ENCODE results near the gene REXO1.

The REXO1 gene

DNA sequence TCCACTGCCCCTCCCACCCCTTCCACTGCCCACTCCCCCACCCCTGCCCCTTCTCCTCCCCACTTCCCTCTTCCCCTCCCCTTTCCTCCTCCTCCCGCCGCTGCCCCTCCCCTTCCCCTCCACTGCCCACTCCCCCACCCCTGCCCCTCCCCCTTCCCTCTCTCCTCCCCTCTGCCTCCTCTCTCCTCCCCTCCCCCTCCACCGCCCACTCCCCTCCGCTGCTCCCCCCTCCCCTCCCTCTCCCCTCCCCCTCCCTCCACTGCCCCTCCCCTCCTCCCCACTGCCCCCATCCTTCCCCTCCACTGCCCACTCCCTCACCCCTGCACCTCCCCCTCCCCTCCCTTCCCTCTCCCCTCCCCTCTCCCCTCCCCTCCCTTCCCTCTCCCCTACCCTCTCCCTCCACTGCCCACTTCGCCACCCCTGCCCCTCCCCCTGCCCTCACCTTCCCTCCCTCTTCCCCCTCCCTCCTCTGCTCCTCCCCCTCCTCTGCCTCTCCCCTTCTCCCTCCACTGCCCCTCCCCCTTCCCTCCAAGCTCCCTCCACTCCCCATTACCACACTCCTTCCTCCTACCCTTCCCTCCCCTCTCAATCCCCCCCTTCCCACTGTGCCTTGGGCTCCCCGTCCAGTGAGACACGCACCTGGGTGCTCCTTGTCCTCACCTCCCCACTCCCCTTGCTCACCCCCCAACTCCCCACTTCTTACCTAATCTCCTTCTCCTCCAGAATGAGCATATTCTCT is 58.1 kb downstream of the REXO1 start:
- no peak for DNase-seq

GRCh38 chr19:1789261-1790041 is 58.8 kb downstream of the REXO1 start:
- DNase-seq: no peak

DNA sequence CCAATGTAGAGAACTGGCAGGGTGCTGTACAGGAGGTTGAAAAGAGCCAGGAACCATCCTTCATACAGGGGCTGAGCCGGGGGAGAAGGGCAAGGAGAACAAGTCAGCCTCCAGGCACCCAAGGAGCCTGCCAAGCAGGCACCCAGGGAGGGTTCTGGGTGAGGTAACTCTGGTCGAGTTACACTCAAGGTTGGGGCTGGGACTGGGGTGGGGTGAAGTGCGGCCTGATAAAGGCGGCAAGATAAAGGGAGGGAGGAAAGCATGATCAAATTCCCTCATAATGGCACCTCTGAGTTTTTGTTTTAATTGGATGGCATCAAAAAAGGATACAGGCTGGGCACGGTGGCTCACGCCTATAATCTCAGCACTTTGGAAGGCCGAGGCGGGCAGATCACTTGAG is 61.2 kb downstream of the REXO1 start:
- no peak for DNase-seq

DNA sequence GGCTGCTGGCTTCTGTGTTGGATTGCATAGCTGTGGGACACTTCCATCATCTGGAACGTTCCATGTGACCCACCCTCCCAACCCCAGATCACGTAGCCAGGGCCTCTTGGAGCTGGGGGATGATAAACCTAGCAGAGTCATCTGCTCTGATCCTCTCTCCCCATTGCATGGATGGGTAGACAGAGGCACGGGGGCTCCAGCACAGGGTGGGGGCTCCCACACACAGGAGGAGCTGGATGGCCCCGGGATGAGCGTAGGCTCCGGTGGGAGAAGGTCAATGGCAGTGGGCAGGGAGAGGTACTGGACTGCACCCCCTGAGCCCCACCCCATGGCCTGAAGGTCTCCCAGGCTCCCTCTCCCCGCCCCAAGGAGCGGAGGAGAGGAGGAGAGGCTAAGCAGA is 61.6 kb downstream of the REXO1 start:
- no peak for DNase-seq

DNA sequence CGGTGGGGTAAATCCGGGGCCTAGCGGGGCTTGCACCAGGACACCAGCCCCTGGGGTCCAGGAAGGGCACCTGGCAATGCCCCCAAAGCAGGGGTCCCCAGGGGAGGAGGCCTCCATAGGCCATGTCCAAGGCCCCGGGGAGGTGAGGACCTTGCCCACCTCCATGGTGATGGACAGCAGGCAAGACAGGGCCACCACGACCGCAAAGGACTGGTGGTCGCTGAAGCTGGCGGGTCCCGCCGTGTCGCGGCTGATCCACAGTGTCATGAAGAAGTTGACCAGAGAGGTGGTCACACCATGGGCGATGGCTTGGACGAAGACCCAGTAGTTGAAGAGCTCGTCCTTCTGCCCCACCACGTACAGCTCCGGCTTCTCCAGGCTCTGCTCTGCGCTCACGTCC is 63.0 kb downstream of the REXO1 start:
- DNase-seq: no peak

DNA sequence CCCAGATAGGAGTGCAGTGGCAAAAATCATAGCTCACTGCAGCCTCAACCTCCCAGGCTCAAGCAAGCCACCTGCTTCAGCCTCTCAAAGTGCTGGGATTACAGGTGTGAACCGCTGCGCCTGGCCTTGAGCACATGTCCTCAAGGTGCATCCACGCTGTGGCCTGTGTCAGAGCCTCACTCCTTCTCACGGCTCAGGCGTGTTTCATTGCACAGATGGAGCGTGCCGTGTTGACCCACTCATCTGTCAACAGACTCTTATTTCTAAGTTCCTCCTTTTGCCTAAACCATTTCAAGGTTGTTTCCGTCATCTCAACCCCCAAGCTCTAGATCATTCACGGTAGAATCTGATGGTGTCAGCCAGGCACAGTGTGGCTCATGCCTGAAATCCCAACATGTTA is 64.4 kb downstream of the REXO1 start:
- DNase-seq: no peak

DNA sequence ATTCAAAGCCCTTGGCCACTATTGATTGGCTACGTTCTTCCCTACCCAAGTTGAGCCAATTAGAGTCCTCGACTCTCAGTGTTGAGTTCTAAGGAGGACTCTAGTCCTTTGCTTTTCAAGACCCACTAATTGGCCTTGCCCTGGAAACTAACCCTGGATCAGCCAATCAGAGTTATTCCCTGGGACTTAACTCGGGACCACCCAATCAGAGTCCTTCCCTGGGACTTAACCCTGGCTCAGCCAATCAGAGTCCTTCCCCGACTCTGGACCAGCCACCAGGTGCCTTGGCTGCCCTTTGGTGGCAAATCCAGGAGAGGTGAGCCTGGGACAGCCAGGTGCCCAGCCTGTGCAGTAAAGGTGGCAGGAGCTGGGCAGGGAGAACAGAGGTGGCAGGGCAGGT is 64.9 kb downstream of the REXO1 start:
- DNase-seq: no peak

DNA sequence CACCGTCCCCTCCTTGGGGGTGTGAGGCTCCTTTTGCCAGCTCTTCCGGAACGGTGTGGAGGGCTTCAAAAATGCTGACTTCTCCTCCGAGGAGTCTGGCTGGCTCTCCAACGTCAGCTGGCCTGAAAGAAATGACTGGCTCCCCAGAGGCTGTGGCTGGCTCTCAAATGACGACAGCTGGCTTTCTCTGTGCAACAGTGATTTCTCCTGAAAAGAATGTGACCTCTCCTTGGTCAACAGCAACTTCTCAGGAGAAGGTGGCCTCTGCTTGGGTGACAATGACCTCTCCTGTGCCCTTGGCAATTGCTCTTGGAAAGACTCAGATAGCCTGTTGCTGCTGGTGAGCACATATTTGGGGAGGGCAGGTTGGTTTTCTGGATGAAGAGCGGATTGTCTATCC is 65.8 kb downstream of the REXO1 start:
- DNase-seq: no peak

DNA sequence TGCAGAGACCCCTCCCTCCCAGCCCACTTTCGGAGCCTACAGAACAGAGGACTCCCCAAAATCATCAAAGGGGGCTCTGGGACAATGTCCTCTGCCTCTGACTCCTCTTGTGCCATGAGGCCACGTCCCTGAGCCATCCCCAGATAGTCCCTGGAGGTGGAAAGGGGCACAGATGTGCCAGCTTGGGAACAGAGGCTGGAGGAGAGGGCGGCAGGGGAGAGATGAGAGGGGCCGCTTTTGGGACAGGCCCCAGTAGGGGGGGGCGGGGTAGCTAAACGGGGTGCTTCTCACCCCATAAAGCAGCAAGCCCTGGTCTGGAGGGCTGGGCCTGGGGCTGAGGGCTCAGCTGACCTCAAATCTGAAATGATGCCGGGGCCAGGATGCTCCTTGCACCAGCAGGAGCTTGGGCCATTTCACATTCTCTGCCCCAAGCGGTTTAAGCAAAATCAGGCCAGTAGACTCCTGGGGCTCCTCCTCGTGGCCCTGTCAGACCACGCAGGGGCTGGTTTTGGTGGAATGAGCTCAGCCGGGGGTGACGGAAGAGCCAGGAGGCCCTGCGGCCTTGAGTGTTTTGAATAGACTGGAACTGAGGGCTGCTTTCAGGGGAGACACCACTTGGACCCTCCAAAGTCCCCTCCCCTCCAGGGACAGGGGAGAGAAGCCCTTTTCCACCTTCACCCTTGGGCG is 67.9 kb downstream of the REXO1 start:
- no peak for DNase-seq

DNA sequence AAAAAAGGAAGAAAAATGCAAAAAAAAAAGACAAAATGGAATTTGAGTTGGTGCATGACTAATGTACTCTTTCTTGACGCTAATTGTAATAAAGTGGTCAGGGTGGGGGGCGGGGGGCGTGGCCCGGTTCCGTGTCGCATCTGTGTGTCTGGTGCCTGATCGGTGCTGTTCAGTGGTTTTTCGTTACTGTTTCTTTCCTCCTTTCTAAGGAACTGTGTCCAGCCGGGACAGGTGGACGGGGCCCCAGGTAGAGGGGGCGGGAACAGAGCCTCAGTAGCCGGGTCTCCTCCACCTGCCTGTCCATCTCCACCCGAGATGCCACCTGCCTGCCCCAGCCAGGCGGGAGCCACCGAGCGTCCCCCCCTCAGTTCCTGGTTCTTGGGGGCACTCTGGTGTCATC is 68.7 kb downstream of the REXO1 start:
- DNase-seq: no peak

DNA sequence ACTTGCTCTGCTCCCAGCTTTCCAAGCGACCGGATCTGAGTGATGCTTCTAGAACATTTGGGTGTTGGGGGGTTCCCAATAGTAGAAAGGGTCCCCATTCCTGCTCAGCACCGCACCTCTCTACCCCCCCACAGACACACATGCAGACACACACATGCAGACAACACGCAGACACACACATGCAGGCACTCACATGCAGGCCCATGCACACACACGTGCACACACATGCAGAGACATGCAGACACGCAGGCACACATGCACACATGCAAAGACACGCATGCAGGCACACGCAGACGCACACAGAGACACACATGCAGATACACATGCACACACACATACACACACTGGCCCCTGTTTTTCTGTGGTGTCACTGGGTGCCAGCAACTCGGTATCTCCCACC is 71.1 kb downstream of the REXO1 start:
- no peak for DNase-seq

GRCh38 chr19:1776606-1777147 is 71.6 kb downstream of the REXO1 start:
- DNase-seq: no peak

GRCh38 chr19:1775951-1776605 is 72.2 kb downstream of the REXO1 start:
- DNase-seq: no peak

- DNase-seq: no peak
These were observed 73.1 kb downstream of the REXO1 start for GRCh38 chr19:1774989-1775772.

DNA sequence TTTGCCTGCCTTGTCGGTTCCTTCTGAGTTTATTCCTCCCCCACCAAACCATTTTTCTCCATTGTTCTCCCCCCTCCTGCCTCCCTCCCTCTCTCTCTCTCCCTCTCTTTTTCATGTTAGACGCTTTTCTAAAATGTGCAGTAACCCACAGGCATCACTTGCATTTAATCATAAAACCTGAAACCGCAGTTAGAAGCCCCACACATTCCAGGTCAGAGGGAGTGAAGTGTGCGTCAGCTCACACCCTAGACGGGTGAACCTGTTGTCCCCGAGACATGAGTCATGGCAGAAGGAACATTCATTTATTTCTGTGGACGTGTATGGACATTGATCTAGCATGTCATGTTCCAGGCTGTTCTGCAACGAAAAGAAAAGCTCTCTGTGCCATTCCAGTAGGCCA is 75.1 kb downstream of the REXO1 start:
- no peak for DNase-seq

GRCh38 chr19:1770866-1771576 is 77.3 kb downstream of the REXO1 start:
- no peak for DNase-seq

DNA sequence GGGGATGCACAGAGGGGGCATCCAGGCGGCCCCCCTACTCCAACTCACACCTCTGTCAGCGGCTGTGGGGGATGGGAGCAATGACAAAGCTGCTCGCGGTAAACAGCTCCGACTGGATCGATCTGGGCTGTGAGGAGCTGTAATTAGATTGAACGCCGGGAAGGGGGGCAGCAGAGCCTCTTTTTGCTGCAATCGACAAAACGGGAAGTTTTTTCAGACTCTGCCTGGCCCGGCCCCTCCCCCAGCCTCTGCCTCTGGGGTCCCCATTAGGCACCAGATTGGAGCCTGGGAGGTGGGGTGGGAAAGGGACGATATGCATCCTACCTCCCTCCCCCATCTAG is 78.7 kb downstream of the REXO1 start:
- DNase-seq: no peak

GRCh38 chr19:1768918-1769644 is 79.2 kb downstream of the REXO1 start:
- no peak for DNase-seq

DNA sequence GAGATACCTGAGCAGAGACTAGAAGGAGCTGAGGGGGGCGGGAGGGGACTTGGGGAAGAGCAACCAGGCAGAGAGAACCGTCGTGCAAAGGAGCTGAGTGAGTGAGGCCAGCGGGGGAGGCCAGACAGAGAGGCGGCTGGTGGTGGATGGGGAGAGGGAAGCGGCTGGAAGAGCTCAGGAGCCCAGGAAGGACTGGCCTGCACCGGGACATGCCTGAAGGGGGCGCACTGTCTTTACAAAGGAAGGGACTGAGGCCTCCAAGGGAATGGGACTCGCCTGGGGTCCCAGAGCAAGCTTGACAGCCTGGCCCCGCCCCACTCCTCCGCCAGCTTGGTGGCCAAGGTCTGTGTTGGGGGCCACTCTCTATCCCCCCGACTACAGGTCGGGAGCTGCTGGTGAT is 80.0 kb downstream of the REXO1 start:
- no peak for DNase-seq

DNA sequence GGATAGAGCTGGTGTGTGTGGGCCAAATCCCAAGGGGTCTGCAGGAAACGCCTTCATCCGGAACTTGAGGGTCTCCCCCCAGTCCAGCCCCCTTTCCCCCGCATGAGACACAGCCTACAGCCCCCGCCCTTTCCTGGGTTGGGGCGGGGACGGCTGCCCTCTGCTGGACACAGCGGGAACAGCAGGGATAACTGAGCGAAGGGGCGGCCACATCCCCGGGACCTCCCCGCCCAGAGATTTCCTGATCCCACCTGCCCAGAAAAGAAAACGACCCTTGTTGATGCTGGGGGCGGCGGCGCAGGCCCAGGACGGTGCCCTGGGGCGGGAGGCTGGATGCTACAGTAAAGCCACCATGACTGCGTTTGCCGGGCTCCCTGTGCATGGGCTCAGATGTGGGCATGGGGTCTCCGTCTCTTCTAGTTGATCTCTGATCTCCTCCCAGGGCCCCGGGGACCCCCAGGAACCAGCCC is 80.8 kb downstream of the REXO1 start:
- peak; percentile 60 for DNase-seq

- no peak for DNase-seq
These were observed 81.4 kb downstream of the REXO1 start for GRCh38 chr19:1766800-1767352.

Data from left hindlimb (tissue), 1 donor.